Measurements from ENCODE around the gene NANS.

GRCh38 chr9:98117984-98118639 is 61.6 kb downstream of the NANS start:
- TF ChIP-seq POLR2A (IDR thresholded peaks at IDR 0.05; ENCODE audit: low read length) (no peak), GATA1 (IDR thresholded peaks at IDR 0.05; ENCODE audit: low read depth, low read length) (no peak)
